Measurements from ENCODE around the gene ADGRL3.

DNA sequence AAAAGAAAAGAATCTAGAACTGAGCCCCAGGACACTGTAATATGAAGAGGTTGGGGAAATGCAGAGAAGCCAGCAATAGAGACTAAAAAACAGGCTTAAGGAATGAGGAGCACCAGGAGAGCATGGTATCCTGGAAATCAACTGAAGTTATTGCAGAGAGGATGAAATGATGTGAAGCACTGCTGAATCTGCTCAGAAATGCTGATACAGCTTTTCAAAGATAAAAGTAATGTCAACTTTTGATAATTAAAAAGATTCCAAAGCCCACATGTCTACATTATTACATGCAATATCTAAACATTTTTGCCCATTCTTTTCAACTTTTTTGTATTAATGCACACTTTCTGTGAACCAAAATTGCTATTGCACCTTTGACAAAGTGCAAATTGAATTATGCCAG is 718.4 kb downstream of the ADGRL3 start:
- TF ChIP-seq, protein P1, sequence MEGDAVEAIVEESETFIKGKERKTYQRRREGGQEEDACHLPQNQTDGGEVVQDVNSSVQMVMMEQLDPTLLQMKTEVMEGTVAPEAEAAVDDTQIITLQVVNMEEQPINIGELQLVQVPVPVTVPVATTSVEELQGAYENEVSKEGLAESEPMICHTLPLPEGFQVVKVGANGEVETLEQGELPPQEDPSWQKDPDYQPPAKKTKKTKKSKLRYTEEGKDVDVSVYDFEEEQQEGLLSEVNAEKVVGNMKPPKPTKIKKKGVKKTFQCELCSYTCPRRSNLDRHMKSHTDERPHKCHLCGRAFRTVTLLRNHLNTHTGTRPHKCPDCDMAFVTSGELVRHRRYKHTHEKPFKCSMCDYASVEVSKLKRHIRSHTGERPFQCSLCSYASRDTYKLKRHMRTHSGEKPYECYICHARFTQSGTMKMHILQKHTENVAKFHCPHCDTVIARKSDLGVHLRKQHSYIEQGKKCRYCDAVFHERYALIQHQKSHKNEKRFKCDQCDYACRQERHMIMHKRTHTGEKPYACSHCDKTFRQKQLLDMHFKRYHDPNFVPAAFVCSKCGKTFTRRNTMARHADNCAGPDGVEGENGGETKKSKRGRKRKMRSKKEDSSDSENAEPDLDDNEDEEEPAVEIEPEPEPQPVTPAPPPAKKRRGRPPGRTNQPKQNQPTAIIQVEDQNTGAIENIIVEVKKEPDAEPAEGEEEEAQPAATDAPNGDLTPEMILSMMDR (IDR thresholded peaks at IDR 0.05): no peak
- no peak for TF ChIP-seq POLR2A (IDR thresholded peaks at IDR 0.05)
